ENCODE measurements around the gene CSN3. TPM values are rescaled to one million over a fixed set of nuclear protein-coding genes. Genes with fewer than 3 reads are reported as not detected.
A peak's percentile ranks its signal among the peaks of the same experiment; 100 is the strongest.
"Not testable (repeated sequence)": the region's sequence is repeated elsewhere in the genome, so short reads cannot be mapped to it uniquely, and the experiment has no call there.

The CSN3 gene
- total RNA-seq (2014; rRNA removed; shearing (Covaris generic)), result not detected in 2 replicates
- not detected in 2 replicates for polyA plus RNA-seq (2014; cell fraction: nucleus; rRNA removed)

DNA sequence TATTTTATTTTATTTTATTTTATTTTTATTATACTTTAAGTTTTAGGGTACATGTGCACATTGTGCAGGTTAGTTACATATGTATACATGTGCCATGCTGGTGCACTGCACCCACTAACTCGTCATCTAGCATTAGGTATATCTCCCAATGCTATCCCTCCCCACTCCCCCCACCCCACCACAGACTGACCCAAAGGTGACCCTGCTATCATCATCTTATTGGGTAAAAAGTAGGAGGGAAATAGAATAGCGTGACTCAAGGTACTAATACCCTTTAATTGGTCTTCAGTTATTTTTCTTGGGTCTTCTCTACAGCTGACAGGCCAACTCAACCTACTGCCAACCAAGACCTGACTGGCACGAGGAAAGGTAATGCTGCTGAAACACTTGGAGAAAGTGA is at the start of gene CSN3:
Gene CSN3, plus strand, starts transcription at position 301 of the 400 bp plus-strand sequence. CDS start 2,223 bp downstream, outside the sequence.
- not testable (repeated sequence) for DNase-seq (ENCODE audit: extremely low read depth, low read depth)

- no peak for DNase-seq (ENCODE audit: extremely low read depth, low read depth)
Observed at GRCh38 chr4:70192895-70193294, 49.5 kb upstream of the CSN3 start.

GRCh38 chr4:70195425-70195824 is 47.0 kb upstream of the CSN3 start, which contains the start of gene ODAM:
Gene ODAM (plus strand): TSS chr4:70195725. CDS start chr4:70196544, 819 bp downstream.
- DNase-seq (ENCODE audit: extremely low read depth, low read depth), result no peak

DNA sequence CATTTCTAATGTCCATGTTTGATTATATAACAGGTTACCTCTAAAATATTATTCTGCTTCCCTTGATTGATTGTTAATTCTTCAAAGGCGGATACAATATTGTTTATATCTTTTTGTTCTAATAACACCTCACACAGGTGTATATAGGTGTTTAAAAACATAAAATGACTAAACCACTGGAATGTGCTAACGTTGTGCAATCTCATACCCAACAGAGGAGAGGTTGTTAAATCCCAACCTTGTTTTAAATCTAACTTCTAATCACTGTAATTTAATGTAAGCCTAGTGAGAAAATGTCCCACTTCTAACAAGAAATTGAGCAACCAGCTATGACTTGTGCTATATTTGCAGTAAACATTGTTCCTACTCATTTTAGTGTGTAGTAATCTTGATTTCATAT is 45.5 kb upstream of the CSN3 start:
- no peak for DNase-seq (ENCODE audit: extremely low read depth, low read depth)

GRCh38 chr4:70197842-70198241 is 44.6 kb upstream of the CSN3 start:
- no peak for DNase-seq (ENCODE audit: extremely low read depth, low read depth)

DNA sequence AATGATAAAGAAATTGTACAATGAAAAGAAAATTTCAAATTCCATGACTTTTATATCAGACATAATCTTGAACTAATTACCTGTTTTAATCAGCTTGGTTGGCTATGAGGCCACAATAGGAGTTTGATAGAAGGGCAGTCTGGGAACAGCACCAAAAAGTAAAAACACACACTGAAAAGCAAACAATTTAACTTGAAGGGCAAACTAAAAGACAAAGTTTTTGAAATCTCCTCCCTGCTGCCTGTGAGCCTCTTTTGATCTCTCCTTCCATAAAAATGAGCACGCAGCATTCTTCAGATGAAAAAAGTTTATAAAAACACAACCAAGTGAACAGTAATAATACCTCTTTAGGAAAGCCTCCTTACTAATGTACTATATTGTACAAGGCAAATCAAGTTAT is 38.8 kb upstream of the CSN3 start:
- no peak for DNase-seq (ENCODE audit: extremely low read depth, low read depth)

- not testable (repeated sequence) for DNase-seq (ENCODE audit: extremely low read depth, low read depth)
Observed at GRCh38 chr4:70212752-70213151, 29.6 kb upstream of the CSN3 start.

- DNase-seq (ENCODE audit: extremely low read depth, low read depth), result not testable (repeated sequence)
Observed at GRCh38 chr4:70216109-70216508, 26.3 kb upstream of the CSN3 start.

GRCh38 chr4:70216550-70216949 is 25.8 kb upstream of the CSN3 start:
- DNase-seq (ENCODE audit: extremely low read depth, low read depth), result not testable (repeated sequence)

- DNase-seq (ENCODE audit: extremely low read depth, low read depth), result not testable (repeated sequence)
Observed at GRCh38 chr4:70221389-70221788, 21.0 kb upstream of the CSN3 start.

DNA sequence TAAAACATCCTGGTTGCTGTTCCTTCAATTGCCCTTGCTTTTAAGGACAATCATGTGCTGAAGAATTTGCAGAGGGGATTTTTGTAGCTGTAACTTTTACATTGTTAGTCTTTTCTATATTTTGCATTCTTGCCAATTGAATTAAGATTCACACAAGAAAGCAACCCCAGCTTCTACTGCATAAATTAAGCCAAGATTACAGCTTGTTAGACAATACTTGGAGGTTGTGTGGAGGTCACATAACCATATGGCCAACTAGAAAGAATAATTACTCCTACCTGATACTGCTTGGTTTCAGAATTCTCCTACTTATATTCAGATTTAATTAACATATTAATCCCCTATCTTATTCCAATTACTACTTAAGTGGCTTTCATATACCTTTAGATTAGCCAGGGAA is 20.6 kb upstream of the CSN3 start:
- not testable (repeated sequence) for DNase-seq (ENCODE audit: extremely low read depth, low read depth)

- DNase-seq (ENCODE audit: extremely low read depth, low read depth), result no peak
Observed at GRCh38 chr4:70225824-70226223, 16.6 kb upstream of the CSN3 start, which contains the start of gene FDCSP. Gene FDCSP (plus strand): TSS chr4:70226124. CDS start chr4:70231195, 5,071 bp downstream.

DNA sequence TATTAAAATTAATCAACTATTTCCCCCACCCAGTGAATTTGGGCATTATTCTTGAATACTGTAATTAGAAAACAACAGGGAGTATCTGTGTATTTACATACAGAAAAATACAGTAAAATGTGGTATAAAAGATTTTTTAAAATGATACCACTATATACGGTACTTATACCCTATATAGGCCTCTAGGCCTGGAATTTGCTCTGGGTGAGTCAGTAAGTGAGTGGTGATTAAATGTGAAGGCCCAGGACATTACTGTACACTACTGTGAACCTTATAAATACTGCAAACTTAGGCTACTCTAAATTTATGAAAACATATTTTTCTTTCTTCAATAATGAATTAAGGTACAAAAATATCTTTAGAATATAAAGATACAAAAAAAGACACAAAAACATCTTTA is 6.3 kb upstream of the CSN3 start:
- DNase-seq (ENCODE audit: extremely low read depth, low read depth), result no peak

DNA sequence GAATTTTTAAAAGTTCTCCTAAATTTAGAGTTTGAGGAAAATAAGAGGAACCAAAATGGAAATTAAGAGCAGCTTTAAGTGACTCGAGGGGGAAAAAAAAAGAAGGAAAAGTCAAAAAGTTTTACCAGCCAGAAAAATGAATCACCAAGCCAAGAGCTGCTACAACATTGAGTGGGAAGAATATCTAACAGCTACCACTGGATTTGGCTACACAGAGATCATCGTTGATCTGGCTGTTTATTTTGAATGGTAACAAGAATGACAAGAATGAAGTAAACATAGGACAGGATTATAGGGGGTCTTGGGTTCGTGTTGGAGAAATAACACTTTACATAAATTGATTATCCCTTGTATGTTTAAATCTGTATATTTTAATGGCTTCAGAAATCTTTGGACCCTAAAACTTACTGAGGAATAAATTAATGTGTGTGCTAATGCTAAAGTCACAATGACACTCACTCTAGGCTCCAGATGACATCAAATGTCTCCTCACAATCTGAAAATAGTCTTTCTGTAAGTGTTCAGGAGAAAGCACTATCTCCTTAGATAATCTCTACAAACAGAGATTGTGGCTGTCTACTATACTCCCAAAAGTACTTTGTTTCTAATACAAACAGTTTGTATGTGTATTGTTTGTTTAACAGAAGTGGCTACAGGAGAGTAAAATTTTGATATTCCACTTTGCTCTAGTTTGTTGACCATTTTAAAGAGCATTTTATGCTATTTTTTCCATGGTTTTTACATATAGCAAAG is 3.1 kb upstream of the CSN3 start:
- DNase-seq (ENCODE audit: extremely low read depth, low read depth), result no peak

DNA sequence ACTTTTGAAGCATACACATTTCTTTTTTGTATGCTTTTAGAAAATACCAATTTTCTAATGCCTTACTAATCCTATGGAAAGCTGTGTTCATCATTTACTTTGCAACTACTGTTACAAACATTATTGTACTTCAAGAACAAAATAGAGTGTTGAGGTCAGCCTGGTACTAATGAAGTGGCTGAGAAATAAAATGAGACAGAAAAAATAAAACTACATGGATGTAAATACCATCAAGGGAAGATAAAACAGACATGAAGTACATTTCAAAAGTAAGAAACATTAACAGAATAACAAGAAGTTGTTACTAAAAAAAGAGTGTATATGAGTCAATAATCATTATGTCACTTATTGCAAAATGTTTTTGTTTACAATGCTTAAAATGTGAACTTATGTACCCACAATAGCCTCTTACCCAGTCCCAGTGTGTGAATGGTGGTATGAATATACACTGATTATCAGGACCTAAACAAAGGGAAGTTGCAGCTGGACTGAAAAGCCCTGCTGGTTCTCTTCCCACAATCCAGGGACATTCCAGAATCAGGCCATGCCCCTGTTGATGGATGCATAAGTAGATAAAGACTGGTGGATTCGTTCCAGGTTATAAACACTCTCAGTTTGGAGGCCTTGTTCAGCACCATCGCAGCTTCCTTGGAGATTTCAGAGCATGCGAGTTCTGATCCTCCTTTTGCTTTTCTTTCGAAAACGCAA is 2.4 kb upstream of the CSN3 start:
- DNase-seq (ENCODE audit: extremely low read depth, low read depth), result no peak

- no peak for DNase-seq (ENCODE audit: extremely low read depth, low read depth)
Observed at GRCh38 chr4:70243091-70243490, 694 bp downstream of the CSN3 start.

DNA sequence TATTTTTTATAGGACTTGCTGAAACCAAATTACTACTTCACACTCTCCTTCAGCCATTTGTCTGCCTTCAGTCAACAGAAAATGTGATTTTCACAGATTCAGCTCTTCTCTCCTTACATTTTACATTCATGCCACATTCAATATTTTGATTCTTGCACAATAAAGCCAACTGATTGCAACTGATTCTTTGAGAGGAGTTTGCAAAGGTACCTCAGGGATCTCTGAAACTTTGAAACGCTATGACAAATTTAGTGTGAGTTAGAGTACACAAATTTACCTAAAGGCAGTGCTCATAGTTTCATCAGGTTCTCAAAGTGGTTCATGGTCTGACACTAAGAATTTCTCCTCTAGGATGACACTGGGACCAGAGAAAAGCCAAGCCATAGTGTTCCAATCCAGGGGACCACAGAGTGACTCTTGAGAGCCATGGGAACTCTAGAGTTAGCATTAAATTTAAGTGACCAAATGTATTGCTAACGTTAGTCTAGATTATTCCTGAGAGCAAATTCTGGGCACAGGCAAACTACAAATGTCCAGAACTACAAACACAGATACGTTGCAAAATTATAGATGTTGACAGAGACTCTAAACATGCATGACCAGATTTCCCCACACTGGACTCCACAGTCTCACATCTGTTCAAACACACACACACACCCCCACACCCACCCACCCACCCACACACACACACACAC is 9.0 kb downstream of the CSN3 start:
- no peak for DNase-seq (ENCODE audit: extremely low read depth, low read depth)

DNA sequence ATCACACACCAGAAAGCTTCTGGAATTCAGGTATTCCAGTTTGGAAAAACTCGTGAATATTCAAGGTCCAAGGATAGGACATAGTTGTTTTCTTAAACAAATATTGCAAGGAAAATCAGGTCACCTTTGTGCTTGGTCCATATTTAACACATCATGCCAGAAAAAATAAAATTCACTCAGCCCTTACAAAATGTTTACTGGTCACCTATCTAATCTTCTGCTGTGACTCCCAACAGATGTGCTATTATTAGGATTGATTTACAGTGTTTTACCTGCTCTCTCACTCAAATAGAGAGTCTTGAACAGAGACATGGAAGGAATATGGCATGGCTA is 9.5 kb downstream of the CSN3 start:
- no peak for DNase-seq (ENCODE audit: extremely low read depth, low read depth)

- peak; percentile 1 for DNase-seq (ENCODE audit: extremely low read depth, low read depth)
Observed at GRCh38 chr4:70269674-70270073, 27.3 kb downstream of the CSN3 start.

- no peak for DNase-seq (ENCODE audit: extremely low read depth, low read depth)
Observed at GRCh38 chr4:70277121-70277520, 34.7 kb downstream of the CSN3 start.

- no peak for DNase-seq (ENCODE audit: extremely low read depth, low read depth)
Observed at GRCh38 chr4:70280567-70280966, 38.2 kb downstream of the CSN3 start.
